ENCODE measurements around the gene SNX24. TPM values are rescaled to one million over a fixed set of nuclear protein-coding genes. Genes with fewer than 3 reads are reported as not detected.
"Not testable (repeated sequence)": the region's sequence is repeated elsewhere in the genome, so short reads cannot be mapped to it uniquely, and the experiment has no call there.

Gene SNX24
- total RNA-seq, 6 experiments from 2014 or later = 6.2 to 23.7 (median 12.5) TPM

DNA sequence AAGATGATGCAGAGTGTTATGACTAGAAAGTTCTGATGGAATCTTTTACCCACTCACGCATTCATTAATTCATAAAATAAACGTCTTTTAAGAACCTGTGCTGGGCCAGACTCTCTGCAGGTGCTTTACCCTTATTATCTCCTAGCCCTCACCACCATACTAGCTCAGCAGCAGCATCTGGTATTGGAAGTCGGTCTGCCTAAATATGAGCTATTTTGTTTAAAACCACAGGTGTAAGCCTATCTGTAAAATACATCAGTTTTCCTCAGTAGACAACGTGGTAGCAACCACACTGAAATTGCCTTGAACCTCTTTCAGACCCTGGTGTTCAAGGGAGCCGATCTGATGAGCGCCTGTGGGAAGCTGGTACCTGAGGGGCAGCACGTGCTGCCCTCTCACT is 121.7 kb downstream of the SNX24 start:
- TF ChIP-seq POLR2A (IDR thresholded peaks at IDR 0.05) = no peak
- TF ChIP-seq, protein P1, sequence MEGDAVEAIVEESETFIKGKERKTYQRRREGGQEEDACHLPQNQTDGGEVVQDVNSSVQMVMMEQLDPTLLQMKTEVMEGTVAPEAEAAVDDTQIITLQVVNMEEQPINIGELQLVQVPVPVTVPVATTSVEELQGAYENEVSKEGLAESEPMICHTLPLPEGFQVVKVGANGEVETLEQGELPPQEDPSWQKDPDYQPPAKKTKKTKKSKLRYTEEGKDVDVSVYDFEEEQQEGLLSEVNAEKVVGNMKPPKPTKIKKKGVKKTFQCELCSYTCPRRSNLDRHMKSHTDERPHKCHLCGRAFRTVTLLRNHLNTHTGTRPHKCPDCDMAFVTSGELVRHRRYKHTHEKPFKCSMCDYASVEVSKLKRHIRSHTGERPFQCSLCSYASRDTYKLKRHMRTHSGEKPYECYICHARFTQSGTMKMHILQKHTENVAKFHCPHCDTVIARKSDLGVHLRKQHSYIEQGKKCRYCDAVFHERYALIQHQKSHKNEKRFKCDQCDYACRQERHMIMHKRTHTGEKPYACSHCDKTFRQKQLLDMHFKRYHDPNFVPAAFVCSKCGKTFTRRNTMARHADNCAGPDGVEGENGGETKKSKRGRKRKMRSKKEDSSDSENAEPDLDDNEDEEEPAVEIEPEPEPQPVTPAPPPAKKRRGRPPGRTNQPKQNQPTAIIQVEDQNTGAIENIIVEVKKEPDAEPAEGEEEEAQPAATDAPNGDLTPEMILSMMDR (IDR thresholded peaks at IDR 0.05) = no peak
- no peak overlapping the region for H3K4me3 ChIP-seq
- WGBS (ENCODE audit: insufficient coverage, low coverage, low lambda C conversion rate, missing lambda C conversion rate) = 84% methylated on average over 3 of the region's 7 CpGs
- H3K27ac ChIP-seq = no peak overlapping the region
- H3K27me3 ChIP-seq = no peaks in the 10 kb centered on the region
- no peaks in the 10 kb centered on the region for H3K36me3 ChIP-seq
- intact Hi-C loops (cut with DNase I) = no loop called here
- ATAC-seq (no peak), DNase-seq (no peak)
- H3K4me1 ChIP-seq = no peaks in the 10 kb centered on the region
- no peaks in the 10 kb centered on the region for H3K9me3 ChIP-seq

GRCh38 chr5:122967625-122968024 is 122.2 kb downstream of the SNX24 start:
- Histone ChIP-seq H3K36me3 (no peaks in the 10 kb centered on the region), H3K27me3 (no peaks in the 10 kb centered on the region), H3K4me3 (no peak overlapping the region), H3K9me3 (no peaks in the 10 kb centered on the region), H3K4me1 (no peaks in the 10 kb centered on the region), H3K27ac (no peak overlapping the region)
- DNase-seq = no peak
- intact Hi-C loops (cut with DNase I) = no loop called here
- no peak for ATAC-seq
- WGBS (ENCODE audit: insufficient coverage, low coverage, low lambda C conversion rate, missing lambda C conversion rate) = 59% methylated on average over 8 of the region's 8 CpGs
- TF ChIP-seq, protein P1 (IDR thresholded peaks at IDR 0.05) = no peak
- TF ChIP-seq POLR2A (IDR thresholded peaks at IDR 0.05) = no peak

GRCh38 chr5:122968056-122968455 is 122.6 kb downstream of the SNX24 start:
- H3K27me3 ChIP-seq; H3K4me1 ChIP-seq; ATAC-seq; H3K4me3 ChIP-seq; intact Hi-C loops (cut with DNase I); H3K36me3 ChIP-seq; DNase-seq; H3K9me3 ChIP-seq; H3K27ac ChIP-seq: not testable (repeated sequence)
- 87% methylated on average over 3 of the region's 6 CpGs for WGBS (ENCODE audit: insufficient coverage, low coverage, low lambda C conversion rate, missing lambda C conversion rate)

DNA sequence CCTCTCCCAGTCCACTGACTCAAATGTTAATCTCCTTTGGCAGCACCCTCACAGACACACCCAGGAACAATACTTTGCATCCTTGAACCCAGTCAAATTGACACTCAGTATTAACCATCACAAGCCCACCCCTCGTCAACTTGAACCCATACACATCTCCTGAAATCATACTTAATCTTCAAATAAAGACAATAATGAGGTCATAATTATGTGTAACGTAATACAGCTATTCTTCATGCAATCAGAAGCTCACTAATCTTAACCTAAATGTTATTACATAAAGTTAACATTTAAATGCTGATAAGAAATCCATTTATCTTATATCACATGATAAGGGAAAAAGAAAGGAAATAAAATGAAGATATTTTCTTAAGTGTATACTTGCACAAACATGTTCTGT is 125.9 kb downstream of the SNX24 start:
- intact Hi-C loops (cut with DNase I) = no loop called here
- no peaks in the 10 kb centered on the region for H3K9me3 ChIP-seq
- no peak for TF ChIP-seq POLR2A (IDR thresholded peaks at IDR 0.05)
- TF ChIP-seq, protein P1 (IDR thresholded peaks at IDR 0.05) = no peak
- H3K36me3 ChIP-seq = no peaks in the 10 kb centered on the region
- 94% methylated on average over 2 of the region's 2 CpGs for WGBS (ENCODE audit: insufficient coverage, low coverage, low lambda C conversion rate, missing lambda C conversion rate)
- ATAC-seq (no peak), DNase-seq (no peak)
- H3K27ac ChIP-seq = no peak overlapping the region
- peaks cover 0 to 12% (median 0%) of the 10 kb centered on the region in 4 donors for H3K4me1 ChIP-seq
- no peaks in the 10 kb centered on the region for H3K27me3 ChIP-seq
- no peak overlapping the region for H3K4me3 ChIP-seq

DNA sequence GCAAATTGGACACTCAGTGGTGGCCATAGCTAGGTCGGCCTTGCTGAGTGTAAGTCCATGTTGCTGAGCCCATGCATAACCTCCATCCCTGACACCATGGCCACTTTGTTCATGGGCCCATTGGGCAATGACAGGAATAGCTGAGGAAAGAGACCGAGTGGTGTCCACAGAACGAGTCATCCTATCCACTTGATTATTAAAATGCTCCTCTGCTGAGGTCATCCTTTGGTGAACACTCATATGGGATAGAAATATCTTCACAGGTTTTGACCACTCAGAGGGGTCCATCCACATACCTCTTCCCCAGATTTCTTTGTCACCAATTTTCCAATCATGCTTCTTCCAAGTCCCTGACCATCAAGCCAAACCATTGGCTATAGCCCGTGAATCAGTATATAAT is 127.5 kb downstream of the SNX24 start:
- intact Hi-C loops (cut with DNase I) = no loop called here
- Histone ChIP-seq H3K9me3 (no peaks in the 10 kb centered on the region), H3K4me3 (no peak overlapping the region), H3K27ac (no peak overlapping the region), H3K27me3 (no peaks in the 10 kb centered on the region), H3K36me3 (no peaks in the 10 kb centered on the region), H3K4me1 (peaks cover 0 to 25% (median 0%) of the 10 kb centered on the region in 4 donors)
- ATAC-seq = no peak
- DNase-seq = no peak
- TF ChIP-seq, protein P1 (IDR thresholded peaks at IDR 0.05) = no peak
- no peak for TF ChIP-seq POLR2A (IDR thresholded peaks at IDR 0.05)
- no CpG with 5 or more reads among the region's 4 CpGs for WGBS (ENCODE audit: insufficient coverage, low coverage, low lambda C conversion rate, missing lambda C conversion rate)

DNA sequence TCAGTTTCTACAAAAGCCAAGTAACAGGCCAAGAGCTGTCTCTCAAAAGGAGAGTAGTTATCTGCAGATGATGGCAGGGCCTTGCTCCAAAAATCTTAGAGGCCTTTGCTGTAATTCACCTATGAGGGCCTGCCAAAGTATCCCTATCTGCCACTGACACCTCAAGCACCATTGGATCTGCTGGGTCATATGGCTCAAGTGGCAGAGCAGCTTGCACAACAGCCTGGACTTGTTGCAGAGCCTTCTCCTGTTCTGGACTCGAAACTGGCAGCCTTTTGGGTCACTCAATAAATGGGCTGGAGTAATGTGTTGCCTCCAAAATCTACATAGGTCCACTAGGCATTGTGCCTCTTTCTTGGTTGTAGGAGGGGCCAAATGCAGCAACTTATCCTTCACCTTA is 128.3 kb downstream of the SNX24 start:
- intact Hi-C loops (cut with DNase I); H3K27me3 ChIP-seq; H3K4me3 ChIP-seq; H3K36me3 ChIP-seq; H3K9me3 ChIP-seq: not testable (repeated sequence)
- Histone ChIP-seq H3K27ac (peak overlapping the region in 1 of 3 donors; percentile 26), H3K4me1 (peaks cover 0 to 30% (median 0%) of the 10 kb centered on the region in 4 donors)
- DNase-seq (peak in 2 of 3 donors; percentile 73 to 79), ATAC-seq (peak in 1 of 4 donors; percentile 55)
- no CpG with 5 or more reads among the region's 1 CpG for WGBS (ENCODE audit: insufficient coverage, low coverage, low lambda C conversion rate, missing lambda C conversion rate)

DNA sequence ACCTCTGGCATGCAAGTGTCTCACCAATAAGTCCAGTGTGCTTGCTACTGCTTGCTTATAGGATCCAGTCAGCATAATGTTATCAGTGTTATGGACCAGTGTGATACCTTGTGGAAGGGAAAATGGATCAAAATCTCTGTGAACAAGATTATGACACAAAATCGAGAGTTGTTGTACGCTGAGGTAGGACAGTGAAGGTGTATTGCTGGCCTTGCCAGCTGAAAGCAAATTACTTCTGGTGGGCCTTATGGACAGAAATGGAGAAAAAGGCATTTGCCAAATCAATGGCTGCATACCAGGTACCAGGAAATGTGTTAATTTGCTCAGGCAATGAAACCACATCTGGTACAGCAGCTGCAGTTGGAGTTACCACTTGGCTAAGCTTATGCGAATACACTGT is 128.8 kb downstream of the SNX24 start:
- ATAC-seq = peak in 1 of 4 donors; percentile 8
- DNase-seq; H3K9me3 ChIP-seq; H3K4me3 ChIP-seq; H3K36me3 ChIP-seq; intact Hi-C loops (cut with DNase I); H3K27me3 ChIP-seq: not testable (repeated sequence)
- Histone ChIP-seq H3K27ac (peak overlapping the region in 1 of 3 donors; percentile 26), H3K4me1 (peaks cover 0 to 34% (median 1%) of the 10 kb centered on the region in 4 donors)
- WGBS (ENCODE audit: insufficient coverage, low coverage, low lambda C conversion rate, missing lambda C conversion rate) = 90% methylated on average over 2 of the region's 3 CpGs

Data from right lobe of liver (tissue), 6 donors.